ENCODE data around the gene ZNF750.

ZNF750 gene

GRCh38 chr17:82835766-82836512 lies 3.9 kb downstream of the ZNF750 start:
- Histone ChIP-seq H2BK5ac (ENCODE audit: low read depth, low read length, poor library complexity) (peak overlapping the region; percentile 8), H2AFZ (ENCODE audit: insufficient read depth, low read length, poor library complexity) (peak overlapping the region; percentile 32), H3K36me3 (ENCODE audit: control insufficient read depth in 1 of 2, insufficient read depth in 2 of 2, low read length in 2 of 2) (peaks cover 14 to 22% of the 10 kb centered on the region in 2 experiments), H3K27ac (ENCODE audit: low read depth, low read length) (peak overlapping the region; percentile 7), H3K9me3 (ENCODE audit: insufficient read depth, low read depth, low read length) (no peaks in the 10 kb centered on the region), H3K4me3 (ENCODE audit: low read depth, low read length) (no peak overlapping the region), H3K4me2 (ENCODE audit: low read length) (no peak overlapping the region), H3K9ac (ENCODE audit: low read length) (no peak overlapping the region), H3K14ac (ENCODE audit: low read length) (peak overlapping the region; percentile 66), H3K4ac (ENCODE audit: low read depth, low read length) (peak overlapping the region; percentile 51), H4K12ac (ENCODE audit: low read depth, low read length) (no peak overlapping the region), H3K4me1 (ENCODE audit: control insufficient read depth in 1 of 2, insufficient read depth in 2 of 2, low read length in 2 of 2) (peaks cover 31% of the 10 kb centered on the region in 2 experiments), H2BK120ac (ENCODE audit: insufficient read depth, low read length, poor library complexity) (peak overlapping the region; percentile 45), H3K27me3 (ENCODE audit: insufficient read depth, low read length) (no peaks in the 10 kb centered on the region), H3K79me1 (ENCODE audit: low read length) (peaks cover 16% of the 10 kb centered on the region), H4K91ac (ENCODE audit: low read depth, low read length) (peak overlapping the region; percentile 69), H2AK5ac (ENCODE audit: low read length) (peak overlapping the region; percentile 71), H3K18ac (ENCODE audit: low read length) (peak overlapping the region; percentile 52), H2BK12ac (ENCODE audit: low read length) (peak overlapping the region; percentile 15), H3K79me2 (ENCODE audit: control insufficient read depth, insufficient read depth, low read length, poor library complexity) (peaks cover 2% of the 10 kb centered on the region), H4K8ac (ENCODE audit: low read depth, low read length) (peak overlapping the region; percentile 35), H3K23ac (ENCODE audit: low read length) (no peak overlapping the region)
- DNase-seq, result peak; percentile 30 to 52
- WGBS (ENCODE audit: extremely low coverage, insufficient coverage, insufficient read length), result no CpG with 5 or more reads among the region's 28 CpGs

DNA sequence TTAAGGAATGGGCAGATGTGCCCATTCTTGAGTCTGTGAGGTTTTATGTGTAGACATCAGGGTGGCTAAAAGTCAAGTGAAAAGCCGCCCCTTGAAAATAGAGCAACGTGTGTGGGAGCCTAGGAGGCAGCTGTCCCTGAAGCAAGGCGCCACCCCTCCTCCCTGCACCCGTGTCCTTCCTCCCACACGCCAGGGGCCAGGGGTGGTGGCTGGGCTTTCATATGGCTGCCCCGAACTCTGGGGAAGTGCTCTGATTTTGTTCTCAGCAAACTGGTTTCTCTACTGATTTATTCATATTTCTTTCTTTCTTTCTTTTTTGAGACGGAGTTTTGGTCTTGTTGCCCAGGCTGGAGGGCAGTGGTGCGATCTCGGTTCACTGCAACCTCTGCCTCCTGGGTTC lies 4.7 kb downstream of the ZNF750 start:
- DNase-seq, result no peak

DNA sequence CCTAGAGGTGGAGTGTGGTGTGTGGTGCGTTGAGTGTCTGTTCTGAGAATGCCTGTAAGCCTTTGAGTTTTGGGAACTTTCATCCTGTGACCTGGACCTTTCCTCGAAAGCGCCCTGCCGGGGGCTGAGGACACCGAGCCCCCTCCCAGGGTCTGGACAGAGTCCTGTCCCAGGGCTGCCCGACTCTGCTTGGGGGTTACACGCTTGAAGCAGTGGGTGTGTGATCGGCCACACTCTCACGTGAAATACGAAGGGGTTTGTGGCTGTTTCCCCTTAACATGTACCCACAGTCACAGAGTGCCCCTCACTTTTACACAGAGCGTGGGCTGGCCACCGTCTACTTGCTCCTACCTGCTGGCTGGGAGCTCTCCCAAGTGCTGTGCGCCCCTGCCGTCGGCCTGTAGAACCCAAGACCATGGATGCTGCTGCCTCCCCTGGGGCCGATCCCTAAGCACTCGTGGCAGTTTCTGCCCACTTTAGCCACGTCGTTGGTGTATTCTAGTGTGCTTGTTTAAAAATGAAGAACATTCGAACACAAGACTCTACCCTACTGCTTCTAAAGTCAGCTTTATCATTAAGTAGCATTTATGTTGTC lies 6.8 kb downstream of the ZNF750 start:
- no peak for DNase-seq
- Histone ChIP-seq H3K4me2 (ENCODE audit: low read length) (no peak overlapping the region), H3K23ac (ENCODE audit: low read length) (no peak overlapping the region), H3K27ac (ENCODE audit: low read depth, low read length) (no peak overlapping the region), H3K4ac (ENCODE audit: low read depth, low read length) (no peak overlapping the region), H4K12ac (ENCODE audit: low read depth, low read length) (no peak overlapping the region), H4K8ac (ENCODE audit: low read depth, low read length) (no peak overlapping the region), H2BK5ac (ENCODE audit: low read depth, low read length, poor library complexity) (no peak overlapping the region), H4K91ac (ENCODE audit: low read depth, low read length) (no peak overlapping the region), H3K9ac (ENCODE audit: low read length) (no peak overlapping the region), H3K36me3 (ENCODE audit: control insufficient read depth in 1 of 2, insufficient read depth in 2 of 2, low read length in 2 of 2) (peaks cover 32 to 35% of the 10 kb centered on the region in 2 experiments), H2BK120ac (ENCODE audit: insufficient read depth, low read length, poor library complexity) (no peak overlapping the region), H3K14ac (ENCODE audit: low read length) (no peak overlapping the region), H2AK5ac (ENCODE audit: low read length) (no peak overlapping the region), H2BK12ac (ENCODE audit: low read length) (no peak overlapping the region), H3K18ac (ENCODE audit: low read length) (no peak overlapping the region), H3K79me1 (ENCODE audit: low read length) (peaks cover 9% of the 10 kb centered on the region), H3K4me3 (ENCODE audit: low read depth, low read length) (no peak overlapping the region), H3K79me2 (ENCODE audit: control insufficient read depth, insufficient read depth, low read length, poor library complexity) (peaks cover 2% of the 10 kb centered on the region), H2AFZ (ENCODE audit: insufficient read depth, low read length, poor library complexity) (no peak overlapping the region), H3K9me3 (ENCODE audit: insufficient read depth, low read depth, low read length) (peaks cover 12% of the 10 kb centered on the region), H3K4me1 (ENCODE audit: control insufficient read depth in 1 of 2, insufficient read depth in 2 of 2, low read length in 2 of 2) (peaks cover 17 to 18% of the 10 kb centered on the region in 2 experiments), H3K27me3 (ENCODE audit: insufficient read depth, low read length) (no peaks in the 10 kb centered on the region)
- WGBS (ENCODE audit: extremely low coverage, insufficient coverage, insufficient read length), result no CpG with 5 or more reads among the region's 20 CpGs

More for the DNA sequence above, 4.7 kb downstream of the ZNF750 start:
- Histone ChIP-seq H3K9ac (ENCODE audit: low read length) (no peak overlapping the region), H3K79me2 (ENCODE audit: control insufficient read depth, insufficient read depth, low read length, poor library complexity) (peaks cover 2% of the 10 kb centered on the region), H3K27me3 (ENCODE audit: insufficient read depth, low read length) (no peaks in the 10 kb centered on the region), H2BK12ac (ENCODE audit: low read length) (peak overlapping the region; percentile 53), H3K4me2 (ENCODE audit: low read length) (no peak overlapping the region), H3K4ac (ENCODE audit: low read depth, low read length) (no peak overlapping the region), H3K79me1 (ENCODE audit: low read length) (peaks cover 10% of the 10 kb centered on the region), H3K23ac (ENCODE audit: low read length) (no peak overlapping the region), H2AFZ (ENCODE audit: insufficient read depth, low read length, poor library complexity) (no peak overlapping the region), H4K91ac (ENCODE audit: low read depth, low read length) (peak overlapping the region; percentile 53), H4K8ac (ENCODE audit: low read depth, low read length) (peak overlapping the region; percentile 13), H3K18ac (ENCODE audit: low read length) (no peak overlapping the region), H3K14ac (ENCODE audit: low read length) (no peak overlapping the region), H4K12ac (ENCODE audit: low read depth, low read length) (no peak overlapping the region), H3K9me3 (ENCODE audit: insufficient read depth, low read depth, low read length) (peaks cover 1% of the 10 kb centered on the region), H2BK120ac (ENCODE audit: insufficient read depth, low read length, poor library complexity) (no peak overlapping the region), H3K27ac (ENCODE audit: low read depth, low read length) (no peak overlapping the region), H2BK5ac (ENCODE audit: low read depth, low read length, poor library complexity) (peak overlapping the region; percentile 9), H3K4me3 (ENCODE audit: low read depth, low read length) (no peak overlapping the region), H3K36me3 (ENCODE audit: control insufficient read depth in 1 of 2, insufficient read depth in 2 of 2, low read length in 2 of 2) (peaks cover 22 to 29% of the 10 kb centered on the region in 2 experiments), H2AK5ac (ENCODE audit: low read length) (no peak overlapping the region), H3K4me1 (ENCODE audit: control insufficient read depth in 1 of 2, insufficient read depth in 2 of 2, low read length in 2 of 2) (peaks cover 25% of the 10 kb centered on the region in 2 experiments)
- WGBS (ENCODE audit: extremely low coverage, insufficient coverage, insufficient read length), result no CpG with 5 or more reads among the region's 9 CpGs

GRCh38 chr17:82832411-82832810 lies 7.4 kb downstream of the ZNF750 start:
- H3K4me3 ChIP-seq (ENCODE audit: low read depth, low read length), result no peak overlapping the region
- WGBS (ENCODE audit: extremely low coverage, insufficient coverage, insufficient read length), result no CpG with 5 or more reads among the region's 20 CpGs
- peaks cover 11 to 12% of the 10 kb centered on the region in 2 experiments for H3K4me1 ChIP-seq (ENCODE audit: control insufficient read depth in 1 of 2, insufficient read depth in 2 of 2, low read length in 2 of 2)
- no peak overlapping the region for H3K18ac ChIP-seq (ENCODE audit: low read length)
- peaks cover 15% of the 10 kb centered on the region for H3K9me3 ChIP-seq (ENCODE audit: insufficient read depth, low read depth, low read length)
- H2BK5ac ChIP-seq (ENCODE audit: low read depth, low read length, poor library complexity), result no peak overlapping the region
- no peaks in the 10 kb centered on the region for H3K27me3 ChIP-seq (ENCODE audit: insufficient read depth, low read length)
- no peak overlapping the region for H2AFZ ChIP-seq (ENCODE audit: insufficient read depth, low read length, poor library complexity)
- peaks cover 35 to 40% of the 10 kb centered on the region in 2 experiments for H3K36me3 ChIP-seq (ENCODE audit: control insufficient read depth in 1 of 2, insufficient read depth in 2 of 2, low read length in 2 of 2)
- no peak overlapping the region for H3K9ac ChIP-seq (ENCODE audit: low read length)
- H3K79me2 ChIP-seq (ENCODE audit: control insufficient read depth, insufficient read depth, low read length, poor library complexity), result peaks cover 2% of the 10 kb centered on the region
- no peak overlapping the region for H4K91ac ChIP-seq (ENCODE audit: low read depth, low read length)
- H3K4ac ChIP-seq (ENCODE audit: low read depth, low read length), result no peak overlapping the region
- H3K14ac ChIP-seq (ENCODE audit: low read length), result no peak overlapping the region
- H3K23ac ChIP-seq (ENCODE audit: low read length), result no peak overlapping the region
- H2BK12ac ChIP-seq (ENCODE audit: low read length), result no peak overlapping the region
- no peak overlapping the region for H4K12ac ChIP-seq (ENCODE audit: low read depth, low read length)
- no peak overlapping the region for H2AK5ac ChIP-seq (ENCODE audit: low read length)
- H3K4me2 ChIP-seq (ENCODE audit: low read length), result no peak overlapping the region
- H2BK120ac ChIP-seq (ENCODE audit: insufficient read depth, low read length, poor library complexity), result no peak overlapping the region
- H3K79me1 ChIP-seq (ENCODE audit: low read length), result peaks cover 4% of the 10 kb centered on the region
- no peak overlapping the region for H4K8ac ChIP-seq (ENCODE audit: low read depth, low read length)
- no peak overlapping the region for H3K27ac ChIP-seq (ENCODE audit: low read depth, low read length)
- no peak for DNase-seq
